Measurements from ENCODE around the gene CYP4F12.
"Not testable (repeated sequence)": the region's sequence is repeated elsewhere in the genome, so short reads cannot be mapped to it uniquely, and the experiment has no call there.

Gene CYP4F12

GRCh38 chr19:15672580-15673175 lies at the start of gene CYP4F12:
TSS of gene CYP4F12 (plus strand) at chr19:15673087. CDS start at chr19:15673530, 443 bp downstream.
- no peak for DNase-seq

- no peak for DNase-seq
These were observed 49.1 kb upstream of the CYP4F12 start for GRCh38 chr19:15623711-15624318.

- no peak for DNase-seq
These were observed 44.5 kb upstream of the CYP4F12 start for GRCh38 chr19:15628236-15629002.

GRCh38 chr19:15629003-15629880 lies 43.6 kb upstream of the CYP4F12 start:
- DNase-seq = peak; percentile 44

- DNase-seq = no peak
These were observed 41.1 kb upstream of the CYP4F12 start for GRCh38 chr19:15631817-15632216.

- no peak for DNase-seq
These were observed 39.6 kb upstream of the CYP4F12 start for GRCh38 chr19:15633082-15633835.

GRCh38 chr19:15634105-15634504 lies 38.8 kb upstream of the CYP4F12 start:
- no peak for DNase-seq

GRCh38 chr19:15635016-15635805 lies 37.7 kb upstream of the CYP4F12 start:
- DNase-seq = no peak

GRCh38 chr19:15636026-15636425 lies 36.9 kb upstream of the CYP4F12 start:
- DNase-seq = no peak

GRCh38 chr19:15639596-15639995 lies 33.3 kb upstream of the CYP4F12 start:
- DNase-seq = no peak

- no peak for DNase-seq
These were observed 32.5 kb upstream of the CYP4F12 start, which contains the start of gene CYP4F3 for GRCh38 chr19:15640294-15640903. TSS of gene CYP4F3 (plus strand) at chr19:15640897. CDS start at chr19:15641416, 519 bp downstream.

GRCh38 chr19:15640904-15641597 lies 31.8 kb upstream of the CYP4F12 start:
- no peak for DNase-seq

- no peak for DNase-seq
These were observed 30.9 kb upstream of the CYP4F12 start for GRCh38 chr19:15641901-15642491.

GRCh38 chr19:15642807-15643206 lies 30.1 kb upstream of the CYP4F12 start:
- DNase-seq = no peak

- DNase-seq = no peak
These were observed 29.5 kb upstream of the CYP4F12 start for GRCh38 chr19:15643387-15643786.

GRCh38 chr19:15644066-15644741 lies 28.7 kb upstream of the CYP4F12 start:
- no peak for DNase-seq

- DNase-seq = no peak
These were observed 28.1 kb upstream of the CYP4F12 start for GRCh38 chr19:15644816-15645215.

GRCh38 chr19:15649526-15649925 lies 23.4 kb upstream of the CYP4F12 start:
- DNase-seq = no peak

- not testable (repeated sequence) for DNase-seq
These were observed 22.8 kb upstream of the CYP4F12 start for GRCh38 chr19:15650123-15650522.
